Spleen (tissue), 11 donors: Measurements from ENCODE around the gene CPA4. TPM values are rescaled to one million over a fixed set of nuclear protein-coding genes. Genes with fewer than 3 reads are reported as not detected.
"Not testable (repeated sequence)": the region's sequence is repeated elsewhere in the genome, so short reads cannot be mapped to it uniquely, and the experiment has no call there.

Source experiments
- DNase-seq: peaks from one replicate; pipeline ENCODE4 v3.0.0-alpha.2; 2020
- H3K27ac ChIP-seq, 8 donors: fragments of 200-600 bp; sonication (generic) in 7 of 8; 1 replicate in 4 of 8; 2 replicates in 4 of 8; pipeline versions ENCODE4 v1.5.0 to v1.8.0; 2016 to 2021; ENCODE audit warnings: inconsistent platforms in 4 of 8, mild to moderate bottlenecking in 4 of 8, moderate library complexity in 1 of 8
- H3K27me3 ChIP-seq, 7 donors: fragments of 200-600 bp; sonication (generic) in 6 of 7; replicated peaks in 1 of 7; 1 replicate in 4 of 7; 2 replicates in 3 of 7; pipeline versions ENCODE4 v1.5.0 to v1.8.0; 2016 to 2021; ENCODE audit warnings: inconsistent platforms in 3 of 7, mild to moderate bottlenecking in 1 of 7
- H3K36me3 ChIP-seq, 6 donors: fragments of 200-600 bp; sonication (generic) in 5 of 6; 1 replicate in 4 of 6; 2 replicates in 2 of 6; pipeline versions ENCODE4 v1.5.0 to v1.8.0; 2016 to 2021; ENCODE audit warnings: inconsistent platforms in 2 of 6
- H3K4me1 ChIP-seq, 6 donors: fragments of 200-600 bp; sonication (generic) in 5 of 6; 1 replicate in 3 of 6; 2 replicates in 3 of 6; pipeline versions ENCODE4 v1.5.0 to v1.8.0; 2016 to 2021; ENCODE audit warnings: inconsistent platforms in 3 of 6
- H3K4me3 ChIP-seq, 8 donors: fragments of 200-600 bp; sonication (generic) in 7 of 8; 1 replicate in 4 of 8; 2 replicates in 4 of 8; pipeline versions ENCODE4 v1.5.0 to v1.8.0; 2016 to 2021; ENCODE audit warnings: inconsistent platforms in 4 of 8, mild to moderate bottlenecking in 4 of 8, moderate library complexity in 2 of 8
- H3K9me3 ChIP-seq, 8 donors: fragments of 200-600 bp; sonication (generic) in 7 of 8; 1 replicate in 4 of 8; 2 replicates in 4 of 8; pipeline versions ENCODE4 v1.5.0 to v1.8.0; 2016 to 2021; ENCODE audit warnings: inconsistent platforms in 4 of 8
- POLR2A ChIP-seq, 3 donors: fragments of 450-650 bp; IDR thresholded peaks; one replicate each; pipeline ENCODE4 v1.5.1; 2017; ENCODE audit warnings: antibody characterized with exemption in 3 of 3, mild to moderate bottlenecking in 1 of 3
- POLR2AphosphoS5 ChIP-seq, 3 donors: sonication (generic); formaldehyde crosslinking; IDR thresholded peaks; one replicate each; pipeline ENCODE4 v1.5.1; 2017; ENCODE audit warnings: antibody characterized with exemption in 3 of 3
- WGBS, 5 donors: extraction: QIAGEN DNeasy Blood & Tissue Kit in 3 of 5; methylation state at CpG; one replicate each; pipeline versions ENCODE4 v1.1.5 to v1.1.7; 2013 to 2018; 5-methylcytosine and 5-hydroxymethylcytosine counted together
- intact Hi-C: fragments of 100-400 bp; cut with DNase I; formaldehyde crosslinking; loops from one replicate; pipeline ENCODE4 v1.15.0; 2023; ENCODE audit warnings: low total_unique reads
- polyA plus RNA-seq, 3 donors: library from polyadenylated mRNA; stranded (reverse); fragments of 200-250 nt; gene quantifications; one replicate each; pipeline ENCODE4 v1.2.1, GENCODE V29; 2013
- total RNA-seq, 7 donors: library from RNA; depleted of rRNA in 3 of 7; stranded (reverse); fragments of >200 nt in 3 of 7; fragmentation: NEBNext Ultra II Directional in 4 of 7; extraction: Animal tissue kit (Norgen Biotek cat#: 25700) in 4 of 7; gene quantifications; one replicate each; pipeline versions ENCODE4 v1.1.0 to v1.2.1, GENCODE V29; 2016 to 2021
- TF ChIP-seq, protein P1 (sequence below), 11 experiments: fragments of 200-600 bp in 7 of 11; fragments of 450-650 bp in 4 of 11; sonication (generic) in 4 of 11; IDR thresholded peaks in 8 of 11; conservative IDR thresholded peaks in 3 of 11; 1 replicate in 7 of 11; 2 replicates in 4 of 11; pipeline versions ENCODE4 v1.4.0 to v1.8.0; 2016 to 2021; ENCODE audit warnings: antibody characterized with exemption in 11 of 11, inconsistent platforms in 4 of 11, mild to moderate bottlenecking in 1 of 11
- donor health status: healthy with polysubstance abuse.
- donor health status: DM: no; HTN: no; CAD: no; lungs with moderate emphysema.
- donor health status: DM: no; HTN: no; CAD: no.
- donor health status: Bipolar disorder and iron deficiency.
- donor health status: healthy.
- donor health status: DM: no; HTN: no; CAD: no.
- donor health status: DM: yes; HTN: yes; CAD: no.

The CPA4 gene
- total and polyA plus RNA-seq, 10 donors = 0.15 to 3.3 (median 0.78) TPM

DNA sequence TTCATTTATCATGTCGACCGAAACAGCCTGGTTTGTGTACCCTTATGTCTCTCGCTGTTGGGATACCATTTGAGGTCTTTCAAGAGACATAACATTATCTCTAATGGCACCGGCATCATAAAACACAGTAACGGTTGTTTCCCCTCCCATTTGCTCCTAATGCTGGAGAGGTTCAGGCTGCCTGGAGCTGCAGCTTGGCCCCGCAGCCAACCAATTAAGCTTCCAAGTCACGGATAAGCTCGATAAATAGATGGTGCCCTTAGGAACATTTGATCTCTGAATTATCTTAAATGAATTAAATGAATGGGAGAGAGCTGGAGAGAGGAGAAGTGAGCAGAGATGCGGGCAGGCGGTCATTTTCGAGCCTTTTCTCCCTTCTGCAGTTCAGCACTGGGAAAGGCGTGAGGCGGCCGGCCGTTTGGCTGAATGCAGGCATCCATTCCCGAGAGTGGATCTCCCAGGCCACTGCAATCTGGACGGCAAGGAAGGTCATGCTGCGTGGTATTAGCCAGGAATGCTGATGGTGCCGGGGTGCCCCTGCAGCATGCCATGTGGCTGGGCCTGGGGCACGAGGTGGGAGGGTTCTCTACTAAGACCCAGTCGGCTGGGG lies 12.6 kb downstream of the CPA4 start:
- Histone ChIP-seq H3K36me3 (no peaks in the 10 kb centered on the region), H3K27ac (no peak overlapping the region), H3K9me3 (no peaks in the 10 kb centered on the region), H3K4me3 (no peak overlapping the region), H3K27me3 (no peaks in the 10 kb centered on the region), H3K4me1 (no peaks in the 10 kb centered on the region)
- no peak for DNase-seq
- intact Hi-C loops = no loop called here
- 81 to 92% (median 89%) methylated on average over 17 to 21 of the region's 21 CpGs for WGBS, 5 donors
- TF ChIP-seq POLR2A (IDR thresholded peaks at IDR 0.05) (no peak), POLR2AphosphoS5 (IDR thresholded peaks at IDR 0.05) (no peak)
- TF ChIP-seq, protein P1, sequence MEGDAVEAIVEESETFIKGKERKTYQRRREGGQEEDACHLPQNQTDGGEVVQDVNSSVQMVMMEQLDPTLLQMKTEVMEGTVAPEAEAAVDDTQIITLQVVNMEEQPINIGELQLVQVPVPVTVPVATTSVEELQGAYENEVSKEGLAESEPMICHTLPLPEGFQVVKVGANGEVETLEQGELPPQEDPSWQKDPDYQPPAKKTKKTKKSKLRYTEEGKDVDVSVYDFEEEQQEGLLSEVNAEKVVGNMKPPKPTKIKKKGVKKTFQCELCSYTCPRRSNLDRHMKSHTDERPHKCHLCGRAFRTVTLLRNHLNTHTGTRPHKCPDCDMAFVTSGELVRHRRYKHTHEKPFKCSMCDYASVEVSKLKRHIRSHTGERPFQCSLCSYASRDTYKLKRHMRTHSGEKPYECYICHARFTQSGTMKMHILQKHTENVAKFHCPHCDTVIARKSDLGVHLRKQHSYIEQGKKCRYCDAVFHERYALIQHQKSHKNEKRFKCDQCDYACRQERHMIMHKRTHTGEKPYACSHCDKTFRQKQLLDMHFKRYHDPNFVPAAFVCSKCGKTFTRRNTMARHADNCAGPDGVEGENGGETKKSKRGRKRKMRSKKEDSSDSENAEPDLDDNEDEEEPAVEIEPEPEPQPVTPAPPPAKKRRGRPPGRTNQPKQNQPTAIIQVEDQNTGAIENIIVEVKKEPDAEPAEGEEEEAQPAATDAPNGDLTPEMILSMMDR (IDR thresholded peaks at IDR 0.05 in 8 of 11, conservative IDR thresholded peaks at IDR 0.05 in 3 of 11) = no peak

DNA sequence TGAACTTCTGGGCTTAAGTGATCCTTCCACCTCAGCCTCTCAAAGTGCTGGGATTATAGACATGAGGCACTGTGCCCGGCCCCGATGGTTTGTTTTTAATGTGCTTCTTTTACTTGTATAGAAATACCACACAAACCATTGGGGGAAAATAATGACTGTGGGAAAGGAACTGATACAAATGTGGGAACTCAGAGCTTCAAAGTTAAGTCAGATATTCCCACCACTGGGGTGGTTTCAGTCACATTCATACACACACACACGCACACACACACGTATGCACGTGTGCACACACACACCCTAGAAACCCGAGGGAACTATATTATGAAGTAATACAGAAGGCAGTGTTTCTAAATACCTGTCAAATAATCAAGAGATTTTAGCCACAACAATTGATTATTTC lies 17.0 kb downstream of the CPA4 start:
- no peak overlapping the region for H3K4me3 ChIP-seq
- WGBS, 5 donors = 63 to 73% (median 69%) methylated on average over 6 of the region's 6 CpGs
- no peaks in the 10 kb centered on the region for H3K9me3 ChIP-seq
- no peak for TF ChIP-seq POLR2A (IDR thresholded peaks at IDR 0.05)
- TF ChIP-seq, protein P1 (IDR thresholded peaks at IDR 0.05 in 8 of 11, conservative IDR thresholded peaks at IDR 0.05 in 3 of 11) = no peak
- TF ChIP-seq POLR2AphosphoS5 (IDR thresholded peaks at IDR 0.05) = no peak
- intact Hi-C loops = no loop called here
- no peaks in the 10 kb centered on the region for H3K27me3 ChIP-seq
- DNase-seq = no peak
- no peaks in the 10 kb centered on the region for H3K36me3 ChIP-seq
- no peak overlapping the region for H3K27ac ChIP-seq
- H3K4me1 ChIP-seq = no peaks in the 10 kb centered on the region

DNA sequence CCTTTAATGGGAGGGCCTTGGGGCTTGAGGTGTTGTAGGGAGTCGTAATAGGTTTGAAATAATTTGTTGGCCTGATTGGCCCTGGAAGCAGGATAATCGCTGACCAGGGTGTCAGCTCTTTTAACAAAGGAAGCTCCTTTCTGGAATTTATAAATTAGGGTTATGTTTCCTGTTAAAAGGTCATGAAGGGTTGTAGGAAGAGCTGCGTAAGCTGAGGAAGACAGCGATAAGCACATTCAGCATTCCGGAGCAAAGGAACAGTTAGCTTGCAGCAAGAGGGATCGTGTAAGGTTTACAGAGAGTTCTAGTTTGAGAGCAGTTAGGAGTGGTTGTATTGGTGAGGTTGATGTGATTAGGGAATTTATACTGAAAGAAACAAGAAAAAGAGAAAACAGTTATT lies 21.3 kb downstream of the CPA4 start:
- 70 to 81% (median 77%) methylated on average over 6 of the region's 6 CpGs for WGBS, 5 donors
- Histone ChIP-seq H3K27me3 (no peaks in the 10 kb centered on the region), H3K4me1 (no peaks in the 10 kb centered on the region), H3K36me3 (no peaks in the 10 kb centered on the region), H3K4me3 (peak overlapping the region; percentile 7 to 63 (median 26)), H3K9me3 (no peaks in the 10 kb centered on the region), H3K27ac (peak overlapping the region; percentile 61 to 88 (median 84))
- intact Hi-C loops = no loop called here
- DNase-seq = no peak
- TF ChIP-seq POLR2AphosphoS5 (IDR thresholded peaks at IDR 0.05) (peak in 1 of 3 donors; percentile 87), POLR2A (IDR thresholded peaks at IDR 0.05) (peak in 1 of 3 donors; percentile 26)
- TF ChIP-seq, protein P1 (IDR thresholded peaks at IDR 0.05 in 8 of 11, conservative IDR thresholded peaks at IDR 0.05 in 3 of 11) = no peak

DNA sequence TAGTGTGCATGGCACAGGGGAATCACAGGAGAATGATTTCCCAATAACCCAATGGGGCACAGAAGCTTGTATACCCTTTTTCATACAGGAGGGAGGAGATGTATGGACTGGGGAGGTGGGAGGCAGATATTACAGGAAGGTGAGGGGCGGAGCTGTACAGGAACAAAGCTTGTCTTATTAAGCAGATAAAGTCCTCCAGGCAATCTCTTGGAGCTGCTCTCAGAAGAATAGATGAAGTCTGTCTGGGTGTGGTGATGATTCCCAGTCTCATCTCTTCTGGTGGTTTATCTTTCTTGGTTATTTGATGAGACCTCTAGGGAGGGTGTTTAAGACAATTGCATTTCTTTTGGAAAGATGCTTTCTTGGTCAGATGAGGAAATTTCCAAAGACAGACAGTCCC lies 26.6 kb downstream of the CPA4 start:
- no peak for DNase-seq
- Histone ChIP-seq H3K4me1 (no peaks in the 10 kb centered on the region), H3K27me3 (no peaks in the 10 kb centered on the region), H3K9me3 (no peaks in the 10 kb centered on the region), H3K36me3 (no peaks in the 10 kb centered on the region), H3K27ac (no peak overlapping the region), H3K4me3 (no peak overlapping the region)
- intact Hi-C loops = no loop called here
- TF ChIP-seq, protein P1 (IDR thresholded peaks at IDR 0.05 in 8 of 11, conservative IDR thresholded peaks at IDR 0.05 in 3 of 11) = no peak
- TF ChIP-seq POLR2A (IDR thresholded peaks at IDR 0.05) (no peak), POLR2AphosphoS5 (IDR thresholded peaks at IDR 0.05) (no peak)
- 82 to 96% (median 89%) methylated on average over 1 of the region's 1 CpG for WGBS, 5 donors

DNA sequence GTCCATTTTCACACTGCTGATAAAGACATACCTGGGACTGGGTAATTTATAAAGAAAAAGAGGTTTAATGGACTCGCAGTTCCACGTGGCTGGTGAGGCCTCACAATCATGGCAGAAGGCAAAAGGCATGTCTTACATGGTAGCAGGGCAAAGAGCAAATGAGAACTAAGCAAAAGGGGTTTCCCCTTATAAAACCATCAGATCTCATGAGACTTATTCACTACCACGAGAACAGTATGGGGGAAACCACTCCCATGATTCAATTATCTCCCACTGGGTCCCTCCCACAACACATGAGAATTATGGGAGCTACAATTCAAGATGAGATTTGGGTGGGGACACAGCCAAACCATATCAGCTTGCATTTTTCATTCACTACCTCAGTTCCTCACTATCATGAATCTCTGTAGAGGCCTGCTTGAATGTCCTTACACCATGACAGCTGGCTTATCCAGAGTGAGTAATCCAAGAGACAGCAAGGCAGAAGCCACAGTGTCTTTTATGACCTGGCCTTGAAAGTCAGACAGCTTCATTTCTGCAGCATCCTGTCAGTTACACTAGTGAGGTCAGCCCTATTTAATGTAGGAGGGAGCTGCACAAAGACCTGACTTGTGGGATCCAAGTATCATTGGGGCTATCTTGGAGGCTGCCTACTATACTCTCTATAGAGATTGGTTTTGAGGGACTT lies 28.7 kb downstream of the CPA4 start:
- H3K4me1 ChIP-seq, H3K36me3 ChIP-seq, H3K27me3 ChIP-seq, H3K27ac ChIP-seq, H3K4me3 ChIP-seq, DNase-seq, intact Hi-C loops, H3K9me3 ChIP-seq: not testable (repeated sequence)
- 74 to 80% (median 76%) methylated on average over 3 of the region's 3 CpGs for WGBS, 5 donors
